RCC 7860 (cell line): ENCODE results near the gene GALNT18.

Source experiments
- DNase-seq: peaks from one replicate; pipeline ENCODE4 v3.0.0-alpha.2; 2015; ENCODE audit warnings: low spot score
- FAIRE-seq: peaks from 2 replicates; lab custom pipeline; 2012; peaks lifted over from hg19 to GRCh38; lab: Jason Lieb, UNC

GALNT18 gene

DNA sequence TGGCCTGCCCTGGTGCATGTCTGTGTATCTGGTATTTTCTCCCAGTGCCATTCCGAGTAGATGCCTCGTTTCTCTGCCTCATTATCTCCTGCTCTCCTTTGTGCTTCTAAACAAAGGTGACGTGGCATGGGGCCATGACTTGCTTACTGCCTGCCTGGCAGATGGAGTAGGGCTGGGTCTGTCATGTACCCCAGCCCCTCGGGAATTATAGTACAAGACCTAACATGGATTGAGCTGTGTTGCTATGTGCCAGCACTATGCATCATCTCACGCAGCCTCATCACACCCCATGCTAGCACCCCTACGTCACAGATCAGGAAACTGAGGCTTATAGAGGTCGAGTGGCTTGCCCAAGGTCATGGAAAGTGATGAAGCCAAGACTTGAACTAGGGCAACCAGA is 88.1 kb downstream of the GALNT18 start:
- FAIRE-seq (no peak), DNase-seq (no peak)

DNA sequence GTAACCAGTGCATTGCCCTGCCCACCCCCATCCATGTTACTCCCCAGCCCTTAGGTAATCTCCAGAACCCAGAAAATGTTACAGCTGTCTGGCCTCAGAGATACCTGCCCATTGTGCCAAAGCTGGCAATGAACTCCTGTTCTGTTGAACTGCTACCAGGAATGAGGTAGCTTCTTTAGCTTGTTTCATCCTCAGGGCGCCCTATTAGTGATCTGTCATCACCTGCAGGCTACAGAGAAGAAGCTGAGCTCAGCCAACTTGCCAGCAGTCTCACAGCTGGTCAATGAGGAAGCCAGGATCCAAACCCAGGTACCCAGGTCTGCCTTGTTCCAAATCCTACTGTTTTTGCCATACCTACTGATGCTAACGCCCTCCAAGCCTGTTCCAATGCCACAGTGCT is 88.7 kb downstream of the GALNT18 start:
- no peak for DNase-seq
- FAIRE-seq = no peak

DNA sequence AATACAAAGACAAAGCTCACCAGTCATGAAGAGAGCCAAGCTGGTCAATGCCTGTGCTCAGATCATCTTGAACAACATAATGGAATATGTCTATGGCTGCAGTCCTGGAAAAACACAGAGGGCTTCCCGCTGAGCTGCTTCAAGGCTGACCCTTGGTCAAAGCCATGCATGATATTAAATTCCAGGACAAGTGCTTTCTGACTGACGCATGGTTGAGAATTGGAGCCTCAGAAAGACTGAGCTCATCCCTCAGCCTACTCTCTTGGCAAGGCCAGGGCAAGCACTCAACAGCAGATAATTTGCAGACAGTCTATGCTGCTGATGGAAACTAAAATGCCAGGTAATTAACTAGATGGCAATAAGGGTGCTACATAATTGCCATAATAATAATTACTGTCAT is 89.2 kb downstream of the GALNT18 start:
- no peak for DNase-seq
- no peak for FAIRE-seq

DNA sequence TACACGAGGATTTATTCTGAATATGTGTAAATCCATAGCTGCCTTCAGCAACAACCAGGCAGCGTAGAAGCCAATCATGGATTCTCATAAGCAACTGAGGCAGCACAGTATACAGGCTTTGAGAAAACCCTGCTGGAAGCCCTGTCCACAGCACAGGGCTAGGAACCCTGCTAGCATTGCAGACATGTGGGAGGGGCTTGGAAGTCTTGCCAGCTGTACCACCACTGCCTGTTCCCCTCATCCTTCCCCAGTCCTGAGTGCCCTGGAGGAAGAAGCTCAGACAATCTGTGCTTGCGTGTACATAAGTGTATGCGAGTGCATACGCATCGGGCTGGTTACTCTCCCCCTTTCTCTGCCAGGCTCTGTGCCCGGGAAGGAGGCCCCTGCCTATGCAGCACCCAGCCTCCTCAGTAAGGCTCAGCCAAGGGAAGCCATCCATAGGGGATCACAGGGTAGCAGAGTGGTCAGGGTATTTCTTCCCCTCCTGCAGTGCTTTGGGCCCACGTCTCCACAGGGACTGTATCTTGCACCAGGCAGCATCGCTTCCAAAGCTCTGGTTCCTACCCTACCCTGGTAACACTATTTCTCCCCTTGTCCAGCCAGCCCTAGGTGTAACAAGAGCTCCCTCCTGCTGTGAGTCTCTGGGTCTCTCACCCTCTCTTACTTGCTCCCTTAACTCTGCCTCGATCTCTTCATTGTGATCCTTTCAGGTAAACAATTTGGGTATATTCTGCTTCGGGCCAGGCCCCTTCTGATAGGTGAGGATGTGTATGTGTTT is 90.5 kb downstream of the GALNT18 start:
- no peak for FAIRE-seq
- DNase-seq = no peak

DNA sequence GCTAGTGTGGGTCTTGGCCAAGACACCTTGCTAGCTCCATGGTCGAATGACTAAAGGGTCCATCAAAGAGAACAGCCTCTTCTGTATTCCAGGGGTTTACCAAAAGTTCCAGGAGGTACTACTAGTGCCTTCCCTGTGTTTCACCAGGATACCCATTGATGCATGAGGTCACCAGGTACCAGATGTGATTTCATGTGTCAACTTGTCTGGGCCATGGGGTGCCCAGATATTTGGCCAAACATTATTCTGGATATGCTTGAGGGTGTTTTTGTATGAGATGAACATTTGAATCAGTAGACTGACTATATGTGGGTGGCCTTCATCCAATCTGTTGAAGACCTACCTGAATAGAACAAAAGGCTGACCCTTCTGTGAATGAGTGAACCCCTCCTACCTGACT is 92.8 kb downstream of the GALNT18 start:
- FAIRE-seq = no peak
- DNase-seq = no peak

DNA sequence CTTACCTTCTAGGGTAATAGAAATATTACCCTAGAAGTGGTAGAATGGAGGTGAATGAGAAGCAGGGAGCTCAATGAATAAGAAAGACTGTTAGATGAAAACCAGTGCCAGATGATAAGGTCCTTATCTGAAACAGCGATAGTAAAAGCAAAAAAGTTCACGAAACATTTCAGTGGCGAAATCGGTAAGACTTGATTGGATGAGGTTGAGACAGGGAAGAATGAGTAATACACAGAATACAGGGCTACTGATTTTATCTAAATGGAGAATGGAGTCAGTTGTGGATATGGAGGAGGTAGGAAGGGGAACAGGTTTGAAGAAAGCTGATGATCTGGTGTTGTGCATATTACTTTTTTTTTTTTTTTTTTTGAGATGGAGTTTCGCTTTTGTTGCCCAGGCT is 96.5 kb downstream of the GALNT18 start:
- DNase-seq = no peak
- FAIRE-seq = no peak

DNA sequence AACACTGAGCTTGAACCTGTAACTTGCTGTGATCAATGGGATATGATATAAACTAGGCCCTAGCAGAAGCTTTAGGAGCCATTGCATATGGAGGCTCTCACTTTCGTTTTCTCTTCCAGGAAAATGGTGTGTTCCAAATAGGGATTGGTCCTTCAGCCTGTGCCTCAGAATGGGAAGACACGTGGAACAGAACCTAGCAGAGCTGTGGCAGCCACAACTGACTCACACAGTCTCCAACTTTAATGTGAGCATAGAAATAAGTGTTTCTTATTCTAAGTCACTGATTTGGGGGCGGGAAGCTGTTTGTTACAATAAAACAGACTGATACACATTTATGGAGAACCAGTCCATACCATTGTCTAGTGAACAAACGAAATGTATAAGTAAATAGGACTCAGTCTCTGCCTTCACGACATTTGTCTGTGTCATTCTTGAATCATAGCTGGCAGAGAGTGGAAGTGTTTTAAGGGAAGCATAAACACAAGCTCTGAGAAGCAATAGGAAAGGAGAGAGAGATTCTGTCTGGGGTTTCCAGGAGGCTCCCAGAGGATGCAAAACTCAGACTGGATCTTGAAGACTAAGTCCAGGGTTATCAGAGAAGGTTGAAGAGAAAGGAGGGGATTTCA is 97.3 kb downstream of the GALNT18 start:
- no peak for DNase-seq
- FAIRE-seq = no peak

DNA sequence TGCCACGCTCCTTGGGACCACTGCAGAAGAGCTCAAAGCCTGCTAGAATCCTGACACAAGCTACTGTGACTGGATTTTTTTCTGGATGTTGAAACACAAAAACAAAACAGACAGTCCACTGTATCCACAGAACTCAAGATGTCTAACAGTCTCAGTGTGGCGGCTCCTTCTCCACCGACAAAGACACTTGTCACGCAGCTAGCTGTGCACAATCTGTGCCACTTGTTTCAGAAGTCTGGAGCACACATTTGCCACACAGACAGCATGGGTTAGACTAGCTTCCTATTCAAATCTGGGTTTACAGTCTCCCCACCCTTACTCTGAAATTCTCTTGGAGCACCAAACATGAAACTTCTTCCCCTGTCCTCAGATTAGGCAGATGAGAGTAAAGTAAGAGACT is 99.2 kb downstream of the GALNT18 start:
- no peak for FAIRE-seq

DNA sequence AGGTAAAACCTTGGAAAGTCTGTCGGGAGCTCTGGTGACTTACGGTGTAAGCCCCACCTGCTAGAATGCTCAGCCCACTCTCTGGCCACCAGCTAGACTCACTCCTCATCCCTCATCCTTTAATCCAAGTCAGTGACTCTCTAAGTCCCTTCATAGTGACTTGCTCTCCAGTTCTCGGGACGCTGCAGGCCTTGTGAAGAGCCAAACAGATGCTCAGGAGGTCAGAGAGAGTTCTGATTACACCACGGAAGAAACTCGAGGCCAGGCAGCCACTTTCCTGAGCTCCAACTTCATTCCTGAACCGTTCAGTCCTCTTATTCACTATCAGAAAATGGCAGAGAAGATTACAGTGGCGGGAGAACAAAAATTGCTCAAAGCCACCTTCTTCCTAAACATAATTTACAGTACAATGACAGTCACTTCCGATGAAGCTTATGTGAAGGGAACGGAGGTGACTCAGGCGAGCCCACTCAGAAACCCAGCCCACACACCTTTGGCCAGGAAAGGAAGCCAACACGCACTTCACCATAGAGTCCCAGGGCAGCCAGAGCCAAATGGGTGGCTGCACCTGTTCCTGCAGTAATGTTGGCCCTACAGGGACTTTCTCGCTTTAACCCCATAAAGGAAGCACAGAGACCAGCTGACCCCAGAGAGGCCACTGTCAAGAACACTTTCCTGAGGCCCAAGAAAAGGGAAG is 100.4 kb downstream of the GALNT18 start:
- no peak for FAIRE-seq
- DNase-seq = no peak

More for the DNA sequence above, 99.2 kb downstream of the GALNT18 start:
- DNase-seq = no peak

DNA sequence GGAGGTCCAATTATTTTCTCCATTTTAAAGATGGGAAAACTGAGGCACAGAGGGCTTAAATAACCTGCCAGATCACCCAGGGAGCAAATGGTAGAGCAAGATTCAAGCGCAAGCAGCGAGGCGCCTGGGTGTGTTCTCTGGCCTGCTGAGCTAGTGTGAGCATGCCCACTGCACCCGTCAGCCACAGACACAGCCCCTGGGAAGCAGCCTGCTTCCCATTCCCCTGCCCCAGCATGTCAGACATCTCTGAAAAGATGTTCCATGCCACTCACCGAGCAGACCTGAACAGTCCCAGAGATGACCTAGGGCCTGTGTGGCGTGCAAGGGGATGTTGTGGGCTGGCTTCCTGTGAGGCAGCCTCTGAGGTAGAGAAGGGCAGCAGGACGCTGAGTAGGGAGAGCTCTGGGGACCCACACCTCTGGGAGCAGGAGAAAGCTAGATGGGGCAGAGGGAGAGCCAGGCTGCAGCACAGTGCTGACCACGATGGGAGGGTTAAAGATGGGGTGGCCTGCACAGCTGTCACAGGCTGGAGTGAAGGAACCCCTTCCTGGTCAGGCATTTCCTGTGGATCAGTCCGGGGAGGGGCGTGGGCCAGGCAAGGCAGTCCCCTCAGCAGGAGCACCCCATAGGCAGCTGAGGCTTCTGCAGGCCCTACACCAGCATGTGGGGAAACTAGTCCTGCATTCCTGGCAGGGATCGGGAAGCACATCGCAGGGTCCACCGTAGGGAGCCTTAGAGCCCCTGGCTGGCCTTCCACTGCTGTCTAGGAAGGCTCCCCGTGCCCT is 101.4 kb downstream of the GALNT18 start:
- DNase-seq (no peak), FAIRE-seq (no peak)

DNA sequence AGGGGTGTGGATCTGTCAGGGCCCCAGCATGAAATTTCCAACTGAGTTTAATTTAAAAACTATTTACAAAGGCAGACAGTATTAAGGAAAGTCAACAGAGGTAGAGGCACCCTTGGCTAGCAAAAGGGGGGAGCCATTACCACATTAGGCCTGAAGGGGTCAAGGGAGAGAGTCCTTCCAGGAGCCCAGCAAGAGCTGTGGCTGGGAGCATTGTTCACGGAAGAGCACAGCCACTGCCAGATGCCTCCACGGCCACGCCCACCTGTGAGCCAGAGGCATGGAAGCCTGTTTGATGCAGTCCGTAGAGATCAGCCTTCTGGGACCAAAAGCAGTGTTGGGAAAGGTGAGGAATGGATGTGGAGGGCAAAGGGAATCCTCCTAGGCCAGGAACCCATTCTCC is 102.6 kb downstream of the GALNT18 start:
- DNase-seq = no peak
- FAIRE-seq = no peak

DNA sequence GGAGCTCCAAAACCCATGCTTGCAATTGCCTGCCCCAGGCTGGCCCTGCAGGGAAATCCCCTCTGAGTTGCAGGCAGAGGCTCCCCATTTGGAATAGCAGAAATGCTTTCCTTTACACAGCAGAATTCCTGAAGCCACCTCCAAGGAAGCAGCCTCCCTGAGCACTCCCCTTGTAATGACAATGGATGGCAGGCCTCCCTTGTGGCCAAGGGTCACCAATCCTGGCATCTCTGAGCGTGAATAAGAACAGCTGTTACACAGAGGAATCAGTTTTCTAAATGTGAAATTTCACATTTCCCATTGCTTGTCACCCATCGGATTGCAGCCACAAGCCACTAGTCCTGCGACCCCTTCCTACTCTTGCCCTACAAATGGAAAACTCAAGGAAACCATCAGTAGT is 107.6 kb downstream of the GALNT18 start:
- no peak for DNase-seq
- FAIRE-seq = no peak

DNA sequence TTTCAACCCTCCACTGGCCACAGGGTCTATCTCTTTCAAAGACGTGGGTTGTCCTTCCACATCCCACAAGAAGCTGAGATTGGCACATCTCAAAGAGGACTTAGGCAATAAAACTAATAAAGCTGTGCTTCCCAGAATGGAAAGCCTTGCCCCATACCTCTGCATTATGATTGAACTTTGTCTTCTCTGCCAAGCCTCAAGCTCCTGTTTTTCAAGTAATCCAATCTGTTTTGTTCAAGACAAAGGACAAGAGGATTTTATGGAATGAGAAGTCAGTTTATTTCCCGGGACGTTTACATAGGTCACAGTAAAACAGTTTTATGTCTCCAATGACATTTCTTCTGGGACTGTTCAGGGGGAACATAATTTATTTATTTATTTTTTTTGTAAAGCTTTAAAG is 108.4 kb downstream of the GALNT18 start:
- no peak for DNase-seq
- FAIRE-seq = no peak

DNA sequence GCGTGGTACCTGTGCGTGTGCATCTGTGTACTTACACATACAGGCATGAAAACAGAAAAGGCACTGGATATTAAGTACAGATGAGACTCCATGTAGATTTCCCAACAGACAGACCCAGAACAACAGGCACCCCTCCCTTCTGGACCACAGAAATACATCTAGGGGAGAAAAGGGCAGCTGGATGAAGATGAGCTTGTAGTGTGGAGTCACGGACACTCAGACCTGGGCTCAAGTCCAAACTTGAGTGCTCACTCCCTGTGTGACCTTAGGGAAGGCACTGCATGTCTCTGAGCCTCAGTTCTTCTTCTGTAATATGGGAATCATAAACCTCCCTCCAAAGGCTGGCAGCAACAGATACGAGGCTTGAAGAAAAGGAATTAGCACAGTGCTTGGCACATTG is 108.9 kb downstream of the GALNT18 start:
- FAIRE-seq = no peak

DNA sequence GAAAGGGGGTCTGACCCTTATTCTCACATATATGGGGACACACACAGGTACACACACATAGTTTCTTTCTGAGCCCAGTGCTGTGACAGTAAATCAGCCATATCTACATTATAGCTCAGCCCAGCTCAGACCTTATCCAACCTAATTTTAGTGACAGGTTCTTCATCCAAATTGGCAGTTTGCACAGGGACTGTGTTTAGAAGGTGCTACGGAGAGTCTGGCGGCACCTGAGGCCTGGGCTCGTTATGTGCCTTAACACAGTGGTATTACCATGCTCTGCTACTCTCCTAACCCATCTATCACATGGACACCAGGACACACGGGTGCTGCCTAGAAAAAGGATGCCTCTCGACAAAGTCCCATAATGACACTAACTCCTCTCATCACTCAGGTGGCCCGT is 109.3 kb downstream of the GALNT18 start:
- no peak for DNase-seq
- FAIRE-seq = no peak

More for the DNA sequence above, 108.9 kb downstream of the GALNT18 start:
- no peak for DNase-seq

DNA sequence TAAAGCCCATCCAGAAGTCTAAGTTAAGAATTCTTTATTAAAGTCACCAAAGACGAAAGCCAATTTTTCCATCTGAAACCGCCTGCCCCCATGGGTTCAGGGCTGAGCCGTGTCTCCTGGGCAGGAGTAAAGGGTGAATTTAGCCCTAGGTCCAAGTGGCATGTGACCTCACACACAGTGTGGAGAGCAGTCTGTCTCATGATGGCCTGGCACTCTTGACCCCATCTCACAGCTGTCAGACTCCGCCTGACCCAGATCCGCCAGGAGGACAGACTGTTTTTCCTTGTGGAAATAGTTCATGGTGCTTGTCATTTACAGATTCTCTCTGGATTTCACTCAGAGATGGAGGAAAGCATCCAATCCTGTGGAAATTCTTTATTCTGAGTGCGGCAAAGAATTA is 109.7 kb downstream of the GALNT18 start:
- no peak for FAIRE-seq

DNA sequence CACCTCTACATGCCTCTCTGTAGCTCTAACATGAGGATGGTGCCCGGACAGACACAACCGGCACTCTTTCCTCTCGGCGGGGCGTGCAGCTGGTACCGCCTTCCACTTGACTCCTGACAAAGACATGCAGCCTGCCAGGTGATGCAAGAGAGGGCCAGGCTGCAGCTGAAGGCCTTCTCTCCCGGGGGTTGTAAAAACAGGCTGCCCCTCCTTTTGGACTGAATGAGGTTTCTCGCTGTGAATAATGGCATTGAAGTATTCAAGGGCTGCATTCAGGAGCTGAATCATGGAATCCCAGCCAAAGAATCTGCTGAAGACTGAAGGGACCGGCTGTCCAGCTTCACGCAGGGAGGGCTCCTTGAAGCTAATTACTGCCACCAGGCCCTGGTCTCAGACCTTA is 110.9 kb downstream of the GALNT18 start:
- DNase-seq (no peak), FAIRE-seq (no peak)

More for the DNA sequence above, 109.7 kb downstream of the GALNT18 start:
- no peak for DNase-seq

DNA sequence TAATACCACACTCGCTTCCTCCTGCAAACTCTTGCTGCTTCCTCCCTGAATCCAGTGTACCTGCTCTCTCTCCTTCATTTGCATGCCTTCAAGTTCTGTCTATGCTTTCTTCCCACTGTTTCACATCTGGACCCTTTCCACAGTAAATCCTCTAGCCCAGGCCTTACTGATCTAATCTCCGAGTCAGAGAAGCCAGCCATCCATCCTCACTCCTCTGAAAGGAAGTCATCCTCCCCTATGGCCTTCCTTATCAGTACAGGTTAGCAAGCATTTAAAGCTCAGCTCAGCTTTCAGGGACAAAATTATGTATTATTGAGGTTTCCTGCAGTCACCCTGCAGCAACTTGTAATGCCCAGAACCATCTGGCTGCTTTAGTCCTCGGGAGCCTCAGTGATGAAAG is 116.1 kb downstream of the GALNT18 start:
- FAIRE-seq = no peak

DNA sequence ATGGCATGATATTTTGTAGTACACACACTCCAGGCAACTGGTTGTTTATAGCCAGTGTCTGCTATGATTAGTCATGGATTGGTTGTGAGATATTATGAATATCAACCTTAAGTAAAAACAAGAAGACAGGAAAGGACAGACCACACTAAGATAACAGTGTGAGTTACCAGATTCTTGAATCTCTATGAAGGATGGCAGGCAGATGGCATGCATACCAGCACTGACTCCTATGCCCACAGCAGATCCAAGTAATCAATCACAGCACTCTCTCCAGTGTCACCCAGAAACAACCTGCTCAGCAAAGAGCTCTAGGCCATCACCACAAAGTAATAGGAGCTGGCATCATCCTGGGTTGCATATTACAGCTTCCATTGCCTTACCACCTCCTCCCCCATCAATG is 116.6 kb downstream of the GALNT18 start:
- DNase-seq = no peak
- FAIRE-seq = no peak

More for the DNA sequence above, 116.1 kb downstream of the GALNT18 start:
- DNase-seq = no peak

DNA sequence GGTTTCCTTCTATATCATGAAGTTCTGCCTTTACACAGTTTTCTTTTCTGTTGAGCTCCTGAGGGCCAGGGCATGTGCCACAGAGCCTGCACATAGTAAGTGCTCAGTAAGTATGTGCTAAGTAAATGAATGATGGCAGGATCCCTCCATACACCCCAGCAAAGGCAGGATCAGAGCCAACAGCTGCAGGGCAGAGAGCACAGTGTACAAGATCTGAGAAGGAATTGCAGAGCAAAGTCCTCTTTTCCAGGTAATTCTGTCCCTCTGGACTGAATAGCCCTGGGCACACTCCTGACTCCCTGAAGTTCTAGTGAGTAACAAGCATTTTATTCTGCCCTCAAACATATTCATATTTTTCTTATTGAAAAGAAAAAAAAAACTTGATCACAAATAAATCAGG is 117.7 kb downstream of the GALNT18 start:
- FAIRE-seq (no peak), DNase-seq (no peak)

DNA sequence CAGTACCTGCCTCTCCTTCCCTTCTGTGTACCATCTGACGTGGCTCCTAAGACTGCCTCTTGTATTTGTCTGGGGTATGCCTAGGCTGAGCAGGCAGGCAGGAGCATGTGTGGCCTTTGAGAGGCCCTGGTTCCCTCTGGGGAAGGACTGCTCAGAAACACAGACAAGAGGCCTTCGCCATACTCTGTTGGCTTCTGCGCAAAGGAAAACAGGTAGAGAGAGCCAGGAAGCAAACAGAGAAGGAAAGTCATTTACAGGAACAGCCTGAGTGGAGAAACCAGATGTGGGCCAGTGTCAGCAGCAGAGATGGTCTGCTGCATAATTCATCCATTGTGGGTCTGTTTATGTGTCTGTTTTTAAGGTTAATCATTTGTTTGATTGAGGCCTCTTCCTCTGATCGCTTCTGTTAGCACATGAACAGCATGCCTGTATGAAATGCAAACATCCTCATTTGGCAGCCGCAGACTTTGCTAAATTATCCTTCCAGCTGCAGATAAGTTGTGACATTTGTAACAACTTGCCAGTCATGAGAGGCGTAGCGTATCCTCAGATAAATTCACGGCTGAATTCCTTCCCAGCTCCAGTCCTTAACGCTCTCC is 119.4 kb downstream of the GALNT18 start:
- FAIRE-seq (no peak), DNase-seq (no peak)
